HEK293T (cell line): ENCODE data around the gene WSB1.

Source experiments
- CTCF ChIA-PET: fragments of 350-600 bp; formaldehyde crosslinking; extraction: SDS; loops from one replicate; lab custom pipeline; 2021; ENCODE audit warnings: antibody characterized with exemption, inconsistent platforms; lab: Yijun Ruan, JAX
- POLR2A ChIA-PET: fragments of 350-600 bp; formaldehyde crosslinking; extraction: SDS; loops from one replicate; lab custom pipeline; 2020; ENCODE audit warnings: antibody characterized with exemption, inconsistent platforms; lab: Yijun Ruan, JAX
- DNase-seq: peaks from one replicate; pipeline ENCODE4 v3.0.0; 2012; ENCODE audit warnings: mixed read lengths; ENCODE audit errors: extremely low spot score
- ARNT ChIP-seq: fragments of 450-650 bp; IDR thresholded peaks from 2 replicates; pipeline ENCODE4 v1.6.1; 2017; ENCODE audit warnings: mild to moderate bottlenecking
- BHLHE40 ChIP-seq: fragments of 450-650 bp; IDR thresholded peaks from 2 replicates; pipeline ENCODE4 v1.6.1; 2016; ENCODE audit warnings: mild to moderate bottlenecking, moderate library complexity, borderline replicate concordance
- CTBP1 ChIP-seq: fragments of 450-650 bp; IDR thresholded peaks from 2 replicates; pipeline ENCODE4 v1.6.1; 2016; ENCODE audit warnings: borderline replicate concordance
- ELF4 ChIP-seq: fragments of 450-650 bp; IDR thresholded peaks from 2 replicates; pipeline ENCODE4 v1.6.1; 2017; ENCODE audit warnings: antibody characterized with exemption
- FOXA1 ChIP-seq: fragments of 450-650 bp; IDR thresholded peaks from 2 replicates; pipeline ENCODE4 v1.6.1; 2016; ENCODE audit warnings: mild to moderate bottlenecking
- FOXK2 ChIP-seq: fragments of 450-650 bp; IDR thresholded peaks from 2 replicates; pipeline ENCODE4 v1.6.1; 2016; ENCODE audit warnings: mild to moderate bottlenecking
- FOXM1 ChIP-seq: fragments of 450-650 bp; IDR thresholded peaks from 2 replicates; pipeline ENCODE4 v1.6.1; 2017; ENCODE audit warnings: mild to moderate bottlenecking, borderline replicate concordance
- HDGF ChIP-seq: fragments of 450-650 bp; IDR thresholded peaks from 2 replicates; pipeline ENCODE4 v1.6.1; 2017; ENCODE audit warnings: antibody characterized with exemption, borderline replicate concordance
- L3MBTL2 ChIP-seq: fragments of 450-650 bp; conservative IDR thresholded peaks from 2 replicates; pipeline ENCODE4 v1.6.1; 2016; ENCODE audit warnings: mild to moderate bottlenecking
- LEF1 ChIP-seq: fragments of 450-650 bp; IDR thresholded peaks from 2 replicates; pipeline ENCODE4 v1.6.1; 2017; ENCODE audit warnings: mild to moderate bottlenecking, borderline replicate concordance
- NFRKB ChIP-seq: fragments of 450-650 bp; IDR thresholded peaks from 2 replicates; pipeline ENCODE4 v1.6.1; 2016; ENCODE audit warnings: mild to moderate bottlenecking, moderate library complexity
- PKNOX1 ChIP-seq: fragments of 450-650 bp; IDR thresholded peaks from 2 replicates; pipeline ENCODE4 v1.6.1; 2016
- SP1 ChIP-seq: fragments of 450-650 bp; IDR thresholded peaks from 2 replicates; pipeline ENCODE4 v1.6.1; 2017
- SUZ12 ChIP-seq: fragments of 450-650 bp; IDR thresholded peaks from 2 replicates; pipeline ENCODE4 v1.6.1; 2016; ENCODE audit warnings: mild to moderate bottlenecking
- TARDBP ChIP-seq: fragments of 450-650 bp; IDR thresholded peaks from 2 replicates; pipeline ENCODE4 v1.6.1; 2016
- ZNF384 ChIP-seq: fragments of 450-650 bp; IDR thresholded peaks from 2 replicates; pipeline ENCODE4 v1.6.1; 2016

The WSB1 gene

GRCh38 chr17:27256225-27257030, 37.5 kb upstream of the WSB1 start:
- POLR2A ChIA-PET, result no interaction called here

DNA sequence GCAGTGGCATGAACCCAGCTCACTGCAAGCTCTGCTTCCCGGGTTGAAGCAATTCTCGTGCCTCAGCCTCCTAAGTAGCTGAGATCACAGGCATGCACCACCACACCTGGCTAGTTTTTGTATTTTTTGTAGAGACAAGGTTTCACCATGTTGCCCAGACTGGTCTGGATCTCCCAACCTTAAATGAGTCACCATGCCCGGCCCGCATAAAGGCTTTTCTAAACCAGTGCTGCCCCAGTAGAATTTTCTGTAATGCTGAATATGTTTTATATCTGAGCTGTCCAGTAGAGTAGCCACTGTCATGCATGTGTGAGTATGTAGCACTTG, 36.9 kb upstream of the WSB1 start:
- ChIA-PET CTCF (interaction anchor here (1.2 kb wide), 1 partner anchor 343 kb away, joined by 3 read pairs; no protein-coding TSS in a partner anchor), POLR2A (no interaction called here)
- TF ChIP-seq TARDBP, result no peak
- TF ChIP-seq NFRKB, result no peak
- no peak for TF ChIP-seq LEF1
- TF ChIP-seq CTBP1, result no peak
- TF ChIP-seq HDGF, result no peak
- TF ChIP-seq SUZ12, result no peak
- no peak for TF ChIP-seq ARNT
- no peak for TF ChIP-seq L3MBTL2
- TF ChIP-seq FOXM1, result no peak
- TF ChIP-seq PKNOX1, result no peak
- no peak for TF ChIP-seq ELF4
- TF ChIP-seq FOXA1, result no peak
- TF ChIP-seq BHLHE40, result no peak
- no peak for TF ChIP-seq FOXK2
- TF ChIP-seq ZNF384, result no peak
- no peak for TF ChIP-seq SP1
- no peak for DNase-seq

More at GRCh38 chr17:27256225-27257030, 37.5 kb upstream of the WSB1 start:
- CTCF ChIA-PET, result no interaction called here
- TF ChIP-seq FOXM1 (no peak), HDGF (no peak), FOXK2 (no peak), L3MBTL2 (no peak), SP1 (no peak), ARNT (no peak), PKNOX1 (no peak), BHLHE40 (no peak), NFRKB (no peak), SUZ12 (no peak), ZNF384 (no peak), FOXA1 (no peak)
- DNase-seq, result no peak

DNA sequence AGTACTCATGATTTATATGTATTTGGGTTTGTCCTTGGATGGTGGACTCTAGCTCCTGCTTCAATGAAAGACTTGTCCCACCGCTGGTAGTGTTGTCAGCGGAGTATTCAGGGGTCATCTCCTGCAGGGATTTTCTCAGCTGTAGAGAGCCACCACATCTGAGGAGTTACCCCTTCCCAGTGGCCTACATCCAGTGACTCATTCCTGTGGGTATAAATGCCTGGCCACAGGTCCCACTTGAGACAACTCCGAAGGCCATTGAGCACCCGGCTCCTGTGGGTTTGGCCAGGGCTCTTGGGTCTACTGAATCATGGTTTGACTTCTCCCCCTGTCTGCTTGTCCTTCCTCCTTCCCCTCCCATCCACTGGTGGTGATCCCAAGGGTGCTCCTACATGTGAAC, 34.6 kb upstream of the WSB1 start:
- no peak for DNase-seq
- TF ChIP-seq FOXM1 (no peak), L3MBTL2 (no peak), LEF1 (no peak), ZNF384 (no peak), ELF4 (no peak), FOXK2 (no peak), BHLHE40 (no peak), PKNOX1 (no peak), FOXA1 (no peak), HDGF (no peak), TARDBP (no peak), NFRKB (no peak), CTBP1 (no peak), SUZ12 (no peak), ARNT (no peak), SP1 (no peak)
- ChIA-PET POLR2A (interaction anchor here (1.7 kb wide), 1 partner anchor 35 kb away, joined by 5 read pairs; no protein-coding TSS in a partner anchor), CTCF (interaction anchor here (1.3 kb wide), 1 partner anchor 74 kb away, joined by 4 read pairs; no protein-coding TSS in a partner anchor)

- POLR2A ChIA-PET, result interaction anchor here (0.9 kb wide), 1 partner anchor 30 kb away, joined by 3 read pairs; no protein-coding TSS in a partner anchor
- DNase-seq, result no peak
- TF ChIP-seq LEF1 (no peak), SUZ12 (no peak), L3MBTL2 (no peak), FOXA1 (no peak), TARDBP (no peak), FOXM1 (no peak), ELF4 (no peak), PKNOX1 (no peak), CTBP1 (no peak), ZNF384 (no peak), SP1 (no peak), BHLHE40 (no peak), FOXK2 (no peak), NFRKB (no peak), ARNT (no peak), HDGF (no peak)
- CTCF ChIA-PET, result interaction anchor here (0.6 to 0.9 kb wide), 2 partner anchors 18 to 28 kb away, joined by 3 read pairs; no protein-coding TSS in a partner anchor
Observed at GRCh38 chr17:27263386-27263785, 30.5 kb upstream of the WSB1 start.

DNA sequence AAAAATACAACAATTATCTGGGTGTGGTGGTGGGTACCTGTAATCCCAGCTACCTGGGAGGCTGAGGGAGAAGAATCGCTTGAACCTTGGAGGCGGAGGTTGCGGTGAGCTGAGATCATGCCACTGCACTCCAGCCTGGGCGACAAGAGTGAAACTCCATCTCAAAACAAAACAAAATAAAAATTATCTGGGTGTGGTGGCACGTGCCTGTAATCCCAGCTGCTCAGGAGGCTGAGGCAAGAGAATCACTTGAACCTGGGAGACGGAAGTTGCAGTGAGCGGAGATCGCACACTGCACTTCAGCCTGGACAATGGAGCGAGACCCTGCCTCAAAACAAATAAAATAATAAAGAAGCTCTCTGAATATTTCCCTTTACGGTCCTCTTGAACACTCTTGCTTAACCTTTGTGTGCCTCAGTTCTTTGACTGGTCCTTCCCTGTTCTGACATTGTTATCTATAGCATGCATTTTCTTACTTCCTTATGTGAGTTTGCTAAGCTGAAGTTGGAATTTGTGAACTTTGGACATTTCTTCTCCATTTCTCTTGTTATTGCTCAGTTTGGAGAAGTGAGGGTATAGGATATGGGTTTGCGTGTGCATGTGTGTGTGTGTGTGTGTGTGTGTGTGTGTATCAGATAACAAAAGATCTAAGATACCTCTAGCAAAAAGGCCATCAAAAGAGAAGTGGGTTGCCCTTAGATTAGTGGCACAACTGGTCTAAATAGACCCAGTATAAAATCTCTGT, 29.7 kb upstream of the WSB1 start:
- ChIA-PET CTCF (interaction anchor here (0.9 kb wide), 1 partner anchor 18 kb away, joined by 3 read pairs; no protein-coding TSS in a partner anchor), POLR2A (no interaction called here)
- TF ChIP-seq SUZ12 (no peak), CTBP1 (no peak), PKNOX1 (no peak), ELF4 (no peak), FOXM1 (no peak), L3MBTL2 (no peak), ZNF384 (no peak), FOXK2 (no peak), HDGF (no peak), LEF1 (no peak), BHLHE40 (no peak), SP1 (no peak), FOXA1 (no peak), TARDBP (no peak), NFRKB (no peak), ARNT (no peak)
- no peak for DNase-seq
